GM03348 (cell line): ENCODE results near the gene CRHBP.
"Not testable (repeated sequence)": the region's sequence is repeated elsewhere in the genome, so short reads cannot be mapped to it uniquely, and the experiment has no call there.

Experiments used
- DNase-seq: peaks from one replicate; pipeline ENCODE4 v3.0.0; 2012; ENCODE audit warnings: low spot score

The CRHBP gene, protein sequence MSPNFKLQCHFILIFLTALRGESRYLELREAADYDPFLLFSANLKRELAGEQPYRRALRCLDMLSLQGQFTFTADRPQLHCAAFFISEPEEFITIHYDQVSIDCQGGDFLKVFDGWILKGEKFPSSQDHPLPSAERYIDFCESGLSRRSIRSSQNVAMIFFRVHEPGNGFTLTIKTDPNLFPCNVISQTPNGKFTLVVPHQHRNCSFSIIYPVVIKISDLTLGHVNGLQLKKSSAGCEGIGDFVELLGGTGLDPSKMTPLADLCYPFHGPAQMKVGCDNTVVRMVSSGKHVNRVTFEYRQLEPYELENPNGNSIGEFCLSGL

DNA sequence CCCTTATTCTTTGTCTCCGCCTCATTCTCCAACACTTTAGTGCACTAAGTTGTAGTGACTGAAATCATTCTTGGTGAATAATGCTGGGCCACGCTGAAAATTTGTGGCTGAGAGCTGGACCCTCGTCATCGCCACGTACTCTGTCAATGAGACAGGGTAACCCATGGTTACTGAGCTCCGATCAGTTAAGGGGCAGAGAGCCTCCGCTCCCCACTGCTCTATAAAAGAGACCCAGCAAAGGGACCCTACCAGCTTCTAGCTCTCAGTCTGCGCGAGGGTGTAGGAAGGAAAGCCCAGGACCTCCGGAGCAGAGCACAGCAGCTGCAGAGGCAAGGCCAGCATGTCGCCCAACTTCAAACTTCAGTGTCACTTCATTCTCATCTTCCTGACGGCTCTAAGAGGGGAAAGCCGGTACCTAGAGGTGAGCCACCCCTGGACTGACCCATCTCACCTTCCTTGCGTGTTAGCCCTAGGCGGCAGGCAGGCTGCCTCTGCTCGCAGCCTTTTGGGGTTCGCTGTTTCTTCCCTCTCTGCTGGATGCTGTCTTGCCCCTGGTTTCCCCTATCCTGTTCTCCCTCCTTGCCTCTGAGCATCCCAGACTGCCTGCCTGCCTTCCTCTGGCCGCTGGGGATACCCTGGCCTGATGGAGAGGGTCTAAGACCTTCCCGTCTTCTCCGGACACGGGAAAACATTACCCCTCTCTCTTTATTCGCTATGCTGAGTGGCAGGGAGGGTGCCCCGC lies at the start of gene CRHBP:
Gene CRHBP, plus strand, starts transcription at position 251 of the 742 bp plus-strand sequence. Its CDS starts 90 bp downstream, at position 341.
- no peak for DNase-seq

DNA sequence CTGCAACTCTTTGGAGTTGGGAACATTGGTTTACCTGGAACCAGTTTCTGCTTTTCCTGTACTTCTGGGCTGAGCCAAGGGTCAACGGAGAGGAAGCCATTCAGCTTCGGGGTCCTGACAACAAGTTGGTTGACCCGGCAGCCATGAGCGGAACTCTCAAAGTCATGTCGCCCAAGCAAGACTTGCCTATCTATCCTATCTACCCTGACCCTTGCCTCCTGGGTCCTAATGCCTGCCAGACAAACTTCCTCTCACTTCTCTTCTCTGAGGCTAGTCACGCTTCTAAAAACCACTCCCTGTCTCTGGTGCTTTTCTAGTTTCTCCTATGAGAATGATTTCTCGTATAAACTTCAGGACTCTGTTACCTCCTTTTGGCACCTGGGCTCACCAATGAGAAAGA lies 44.7 kb upstream of the CRHBP start:
- no peak for DNase-seq

DNA sequence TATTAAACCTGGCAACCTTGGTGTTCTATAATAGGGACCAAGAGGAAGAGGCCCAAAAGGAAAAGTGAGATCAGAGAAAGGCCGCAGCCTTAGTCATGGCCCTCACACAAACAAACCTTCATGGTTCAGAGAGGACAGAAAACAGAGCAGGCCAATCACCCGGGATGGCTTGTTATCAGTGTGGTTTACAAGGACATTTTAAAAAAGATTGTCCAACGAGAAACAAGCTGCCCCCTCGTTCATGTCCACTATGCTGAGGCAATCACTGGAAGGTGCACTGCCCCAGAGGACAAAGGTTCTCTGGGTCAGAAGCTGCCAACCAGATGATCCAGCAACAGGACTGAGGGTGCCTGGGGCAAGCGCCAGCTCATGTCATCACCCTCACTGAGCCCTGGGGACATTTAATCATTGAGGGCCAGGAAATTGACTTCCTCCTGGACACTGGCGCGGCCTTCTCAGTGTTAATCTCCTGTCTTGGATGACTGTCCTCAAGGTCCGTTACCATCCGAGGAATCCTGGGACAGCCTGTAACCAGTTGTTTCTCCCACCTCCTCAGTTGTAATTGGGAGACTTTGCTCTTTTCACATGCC lies 42.4 kb upstream of the CRHBP start:
- not testable (repeated sequence) for DNase-seq

DNA sequence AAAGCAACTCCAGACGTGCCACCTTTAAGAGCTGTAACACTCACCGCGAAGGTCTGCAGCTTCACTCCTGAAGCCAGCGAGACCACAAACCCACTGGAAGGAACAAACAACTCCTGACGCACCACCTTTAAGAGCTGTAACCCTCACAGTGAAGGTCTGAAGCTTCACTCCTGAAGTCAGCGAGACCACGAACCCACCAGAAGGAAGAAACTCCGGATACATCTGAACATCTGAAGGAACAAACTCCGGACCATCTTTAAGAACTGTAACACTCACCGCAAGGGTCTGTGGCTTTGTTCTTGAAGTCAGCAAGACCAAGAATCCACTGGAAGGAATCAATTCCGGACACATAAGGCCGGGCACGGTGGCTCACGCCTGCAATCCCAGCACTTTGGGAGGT lies 38.2 kb upstream of the CRHBP start:
- not testable (repeated sequence) for DNase-seq

DNA sequence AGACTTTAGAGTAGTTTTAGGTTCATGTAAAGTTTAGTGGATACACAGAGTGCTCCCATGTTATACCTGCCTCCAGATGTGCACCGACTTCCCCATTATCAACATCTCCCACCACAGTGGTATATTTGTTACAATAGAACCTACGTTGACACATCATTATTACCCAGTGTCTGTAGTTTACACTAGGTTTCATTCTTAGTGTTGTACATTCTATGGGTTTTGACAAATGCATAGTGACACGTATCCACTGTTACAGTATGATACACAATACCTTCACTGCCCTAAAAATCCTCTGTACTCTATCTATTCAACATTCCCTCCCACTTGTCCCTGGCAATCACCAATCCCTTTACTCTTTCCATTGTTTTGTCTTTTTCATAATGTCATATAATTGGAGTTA lies 34.3 kb upstream of the CRHBP start:
- no peak for DNase-seq

DNA sequence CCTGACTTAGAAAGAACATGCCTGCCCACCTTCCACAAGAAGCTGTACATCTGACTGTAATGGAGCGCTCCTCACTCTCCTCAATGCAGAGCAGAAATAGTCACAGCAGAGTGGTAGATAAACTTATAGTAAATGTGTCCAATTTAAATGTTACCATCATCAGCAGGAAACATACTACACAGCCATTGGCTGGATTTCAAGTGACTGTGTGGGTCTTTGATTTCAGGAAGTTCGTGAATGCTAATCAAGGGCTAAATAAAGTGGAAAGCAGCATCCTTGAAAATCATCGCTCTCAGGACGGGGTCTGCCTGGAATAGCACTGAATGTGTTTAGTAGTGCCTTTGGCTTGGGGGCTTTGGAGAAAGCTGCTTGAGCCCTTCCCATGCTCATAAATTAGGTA lies 32.4 kb upstream of the CRHBP start:
- DNase-seq, result no peak

DNA sequence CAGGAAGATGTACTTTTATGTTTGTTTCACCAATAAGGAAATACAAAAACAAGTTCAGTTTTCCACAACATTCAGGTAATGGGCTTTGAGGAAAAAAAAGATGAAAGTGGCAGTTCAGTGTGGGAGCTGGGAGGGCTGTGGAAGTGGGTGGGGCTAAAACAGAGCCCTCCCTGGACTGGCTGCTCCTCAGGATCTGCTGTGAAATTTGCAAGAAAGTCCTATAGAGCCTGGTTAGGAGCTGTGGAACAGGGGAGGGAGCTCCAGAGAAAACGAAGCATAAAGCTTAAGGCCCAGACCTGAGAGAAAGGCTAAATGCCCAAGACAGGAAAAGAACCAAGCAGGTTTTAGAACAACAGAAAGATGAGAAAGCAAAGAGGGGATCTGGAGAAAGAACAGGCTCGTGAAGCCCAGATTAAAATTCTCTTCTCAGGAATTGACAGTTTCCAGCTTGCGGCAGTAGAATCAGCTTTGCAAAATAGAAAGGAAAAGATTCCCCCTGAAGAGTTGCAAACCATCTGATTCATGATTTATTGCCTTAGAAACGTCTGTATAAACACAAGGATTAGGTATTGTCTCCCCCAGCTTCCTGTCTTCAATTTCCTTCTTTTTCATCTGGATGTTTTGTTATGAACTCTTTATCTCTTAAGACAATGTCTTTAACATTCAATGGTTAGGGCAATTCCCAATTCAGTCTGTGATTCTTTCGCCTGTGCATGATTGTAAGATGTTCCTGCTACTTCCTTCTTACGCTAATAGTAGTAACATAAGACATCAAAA lies 26.3 kb upstream of the CRHBP start:
- no peak for DNase-seq

DNA sequence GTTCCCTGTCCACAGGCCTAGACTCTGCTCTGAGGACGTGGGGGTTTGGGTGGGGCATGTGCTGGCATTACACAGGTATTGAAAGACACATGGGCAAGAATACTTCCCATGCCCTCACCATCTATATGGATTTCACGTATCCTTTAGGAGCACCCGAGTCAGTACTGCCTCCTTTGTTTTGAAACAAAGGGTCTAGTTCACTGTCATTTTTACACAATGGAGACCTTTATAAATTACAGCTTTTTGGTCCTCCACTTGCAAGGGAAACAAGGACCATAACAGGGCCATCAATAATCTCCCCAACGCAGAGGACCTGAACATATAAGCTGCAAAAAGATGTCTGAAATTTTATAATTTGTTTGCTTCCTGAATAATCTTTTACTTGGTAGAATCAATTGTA lies 24.9 kb upstream of the CRHBP start:
- DNase-seq, result no peak

DNA sequence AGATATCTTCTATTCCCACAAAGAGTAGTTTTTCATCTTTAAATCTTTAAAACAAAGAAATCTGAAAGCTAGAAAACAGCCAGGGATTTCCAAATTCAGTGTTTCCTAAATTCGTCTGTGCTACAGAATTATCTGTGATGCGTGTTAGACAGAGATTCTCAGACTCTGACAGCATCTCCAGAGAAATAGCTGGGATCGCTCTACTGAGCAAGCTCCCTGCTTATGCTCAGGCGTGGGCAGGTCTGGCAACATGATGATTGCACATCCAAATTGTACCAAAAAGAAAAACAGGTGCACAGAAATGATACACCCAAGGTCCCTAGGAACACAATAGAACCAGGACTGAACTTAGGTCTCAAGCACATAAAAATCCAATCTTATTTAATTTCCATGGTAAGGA lies 22.8 kb upstream of the CRHBP start:
- no peak for DNase-seq

DNA sequence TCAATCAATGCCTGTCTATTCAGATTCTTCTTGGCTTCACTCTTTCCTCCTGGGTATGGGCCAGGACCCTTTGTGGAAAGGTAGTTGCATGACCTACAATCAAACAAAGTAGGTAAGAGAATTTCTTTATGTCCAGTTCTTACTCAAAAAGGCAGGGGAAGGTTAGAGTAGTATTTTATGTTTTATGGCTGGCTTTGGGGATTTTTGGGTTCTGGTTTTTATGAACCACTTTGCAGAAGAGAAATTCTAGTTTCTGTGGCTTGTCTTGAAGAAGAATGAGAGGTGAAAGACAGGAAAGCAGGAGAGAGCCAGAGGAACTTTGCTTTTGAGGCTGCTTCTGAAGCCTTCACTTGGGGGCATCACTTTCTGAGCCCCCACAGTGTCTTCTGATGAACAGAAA lies 14.7 kb upstream of the CRHBP start:
- DNase-seq, result no peak

DNA sequence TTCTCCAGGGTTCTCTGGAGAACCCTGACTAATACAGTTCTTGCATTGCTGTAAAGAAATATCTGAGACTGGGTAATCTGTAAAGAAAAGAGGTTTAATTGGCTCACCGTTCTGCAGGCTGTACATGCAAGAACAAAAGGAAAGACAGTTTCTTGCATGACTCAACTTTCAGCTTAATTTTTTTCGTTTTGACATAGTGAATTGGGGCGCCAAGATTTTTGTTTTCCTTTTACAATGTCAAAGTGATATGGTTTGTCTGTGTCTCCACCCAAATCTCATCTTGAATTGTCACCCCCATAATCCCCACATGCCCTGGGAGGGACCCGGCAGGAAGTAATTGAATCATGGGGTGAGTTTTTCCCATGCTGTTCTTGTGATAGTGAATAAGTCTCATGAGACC lies 11.8 kb upstream of the CRHBP start:
- no peak for DNase-seq

DNA sequence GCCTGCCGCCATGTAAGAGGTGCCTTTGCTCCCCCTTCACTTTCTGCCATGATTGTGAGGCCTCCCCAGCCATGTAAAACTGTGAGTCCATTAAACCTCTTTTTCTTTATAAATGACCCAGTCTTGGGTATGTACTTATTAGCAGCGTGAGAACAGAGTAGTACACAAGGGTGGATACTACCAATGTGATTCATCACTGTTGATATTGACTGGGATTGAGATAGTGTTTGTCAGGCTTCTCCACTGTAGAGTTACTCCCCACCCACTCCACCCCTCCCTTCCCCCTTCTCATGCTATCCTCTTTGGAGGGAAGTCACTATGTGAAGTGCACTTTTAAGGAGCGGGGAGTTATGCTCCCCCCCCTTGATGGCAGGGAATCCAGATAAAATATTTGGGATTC lies 11.4 kb upstream of the CRHBP start:
- DNase-seq, result no peak

DNA sequence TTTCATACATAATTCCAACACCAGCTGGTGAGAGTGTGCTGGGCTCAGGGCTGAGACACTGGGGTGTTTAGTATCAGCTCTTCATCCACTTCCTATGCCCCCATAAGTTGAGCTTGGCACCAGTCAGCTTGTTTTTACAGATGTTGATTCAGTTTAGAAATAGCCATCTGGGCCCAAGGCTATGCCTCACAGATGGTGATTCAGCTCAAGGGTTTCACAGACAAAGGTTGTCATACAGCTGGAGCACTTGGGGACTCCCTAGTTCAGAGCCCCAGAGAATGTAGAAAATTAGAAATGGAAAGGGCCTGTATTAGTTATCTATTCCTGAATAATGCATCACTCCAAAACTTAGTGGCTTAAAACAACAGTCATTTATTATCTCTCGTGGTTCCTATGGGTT lies 10.3 kb upstream of the CRHBP start:
- DNase-seq, result no peak

DNA sequence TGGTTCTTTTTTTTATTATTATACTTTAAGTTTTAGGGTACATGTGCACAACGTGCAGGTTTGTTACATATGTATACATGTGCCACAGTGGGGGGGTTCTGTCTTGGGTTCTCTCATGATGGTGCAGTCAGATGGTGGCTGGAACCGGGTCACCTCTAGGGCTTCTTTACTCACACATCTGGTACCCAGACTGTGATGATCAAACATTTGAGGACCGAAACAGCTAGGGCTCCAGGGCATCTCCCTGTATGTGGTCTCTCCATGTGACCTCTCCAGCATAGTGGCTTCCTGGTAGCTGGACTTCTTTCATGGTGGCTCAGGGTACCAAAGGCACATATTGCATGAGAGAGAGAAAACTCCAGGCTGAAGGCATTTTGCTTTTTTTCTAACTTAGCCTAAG lies 9.8 kb upstream of the CRHBP start:
- no peak for DNase-seq

DNA sequence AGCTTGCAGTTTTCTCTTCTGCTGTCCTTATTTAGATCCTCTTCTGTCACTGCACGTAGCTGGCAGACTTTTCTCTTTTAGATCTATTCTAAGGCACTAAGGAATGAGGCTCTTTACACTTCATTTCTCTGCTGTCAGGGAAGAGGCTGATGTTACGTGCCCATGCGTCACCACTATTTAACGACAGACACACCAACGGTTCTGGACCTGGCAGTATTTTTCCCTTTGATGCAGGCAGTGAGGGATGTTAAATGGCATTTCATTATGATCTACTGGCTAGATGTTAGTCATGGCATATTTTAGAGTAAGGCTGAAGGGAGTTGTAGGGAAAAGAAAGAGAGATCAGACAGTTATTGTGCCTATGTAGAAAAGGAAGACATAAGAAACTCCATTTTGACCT lies 8.2 kb upstream of the CRHBP start:
- no peak for DNase-seq

DNA sequence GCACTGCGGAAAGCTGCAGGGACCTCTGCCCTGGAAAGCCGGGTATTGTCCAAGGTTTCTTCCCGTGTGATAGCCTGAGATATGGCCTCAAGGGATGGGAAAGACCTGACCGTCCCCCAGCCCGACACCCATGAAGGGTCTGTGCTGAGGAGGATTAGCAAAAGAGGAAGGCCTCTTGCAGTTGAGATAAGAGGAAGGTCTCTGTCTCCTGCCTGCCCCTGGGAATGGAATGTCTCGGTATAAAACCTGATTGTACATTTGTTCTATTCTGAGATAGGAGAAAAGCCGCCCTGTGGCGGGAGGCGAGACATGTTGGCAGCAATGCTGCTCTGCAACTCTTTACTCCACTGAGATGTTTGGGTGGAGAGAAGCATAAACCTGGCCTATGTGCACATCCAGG lies 7.6 kb upstream of the CRHBP start:
- DNase-seq, result not testable (repeated sequence)

DNA sequence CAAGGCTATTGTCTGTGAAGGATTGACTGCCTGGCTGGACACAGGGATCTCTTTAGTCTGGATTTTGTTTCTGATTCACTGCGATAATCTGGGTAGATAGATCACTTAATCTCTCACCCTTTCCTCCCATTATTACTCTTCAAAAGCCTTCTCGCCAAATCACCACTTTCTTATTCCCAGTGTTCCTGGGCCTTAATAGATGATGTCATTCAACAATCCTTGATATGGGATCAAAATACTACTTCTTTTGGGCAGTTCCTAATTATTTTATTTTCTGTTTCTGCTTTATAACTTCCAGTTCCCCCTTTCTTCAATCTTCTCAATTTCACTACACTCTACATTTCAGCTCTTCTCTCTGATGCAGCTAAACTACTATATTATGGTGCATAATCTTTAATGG lies 6.8 kb upstream of the CRHBP start:
- no peak for DNase-seq

DNA sequence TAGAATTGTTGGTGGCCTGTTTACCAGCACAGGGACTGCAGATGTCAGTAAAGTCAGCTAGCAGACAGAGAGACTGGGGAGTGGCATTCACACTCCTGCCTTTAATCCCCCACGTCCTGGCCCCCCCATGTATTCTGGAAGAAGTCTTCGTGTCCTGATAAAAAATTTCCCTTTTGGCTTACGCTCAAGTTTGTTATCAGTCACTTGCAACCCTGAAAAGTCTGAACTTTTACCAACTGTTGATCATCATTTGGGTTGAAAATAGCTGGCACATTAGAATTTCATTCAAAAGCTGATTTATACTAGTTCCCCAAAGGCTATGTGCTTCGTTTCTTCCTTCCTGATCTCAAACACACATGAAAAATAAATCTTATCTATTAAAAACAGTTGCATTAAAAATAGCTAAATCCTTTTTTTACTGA lies 5.8 kb upstream of the CRHBP start:
- no peak for DNase-seq

DNA sequence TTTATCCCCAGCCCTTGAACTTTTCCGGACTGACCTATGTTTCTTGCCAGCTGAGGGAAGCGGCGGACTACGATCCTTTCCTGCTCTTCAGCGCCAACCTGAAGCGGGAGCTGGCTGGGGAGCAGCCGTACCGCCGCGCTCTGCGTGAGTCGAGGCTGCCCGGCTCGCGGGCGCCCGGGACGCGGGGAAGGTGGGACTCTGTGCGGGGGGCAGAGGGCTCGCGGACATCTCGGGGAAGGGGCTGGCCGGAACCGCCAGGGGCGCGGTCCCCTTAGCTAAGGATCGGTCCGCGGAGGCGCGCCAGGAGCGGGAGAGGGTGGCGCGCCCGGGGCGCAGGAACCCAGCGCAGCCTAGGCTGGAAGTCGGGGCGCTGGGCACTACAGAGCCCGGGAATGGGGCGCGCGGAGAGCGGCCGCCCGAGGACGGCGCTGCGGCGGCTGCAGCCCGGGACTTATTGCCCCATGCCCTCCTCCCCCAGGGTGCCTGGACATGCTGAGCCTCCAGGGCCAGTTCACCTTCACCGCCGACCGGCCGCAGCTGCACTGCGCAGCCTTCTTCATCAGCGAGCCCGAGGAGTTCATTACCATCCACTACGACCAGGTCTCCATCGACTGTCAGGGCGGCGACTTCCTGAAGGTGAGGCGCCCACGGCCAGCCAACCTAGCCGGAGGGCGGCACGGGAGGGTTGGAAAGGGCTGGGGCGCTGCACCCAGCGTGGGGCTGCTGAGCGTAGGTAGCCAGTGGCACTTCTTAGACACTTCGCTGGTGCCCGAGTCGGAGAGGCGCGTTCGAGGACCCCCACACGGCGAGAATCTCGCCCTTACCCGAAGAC lies 922 bp downstream of the CRHBP start:
- no peak for DNase-seq

DNA sequence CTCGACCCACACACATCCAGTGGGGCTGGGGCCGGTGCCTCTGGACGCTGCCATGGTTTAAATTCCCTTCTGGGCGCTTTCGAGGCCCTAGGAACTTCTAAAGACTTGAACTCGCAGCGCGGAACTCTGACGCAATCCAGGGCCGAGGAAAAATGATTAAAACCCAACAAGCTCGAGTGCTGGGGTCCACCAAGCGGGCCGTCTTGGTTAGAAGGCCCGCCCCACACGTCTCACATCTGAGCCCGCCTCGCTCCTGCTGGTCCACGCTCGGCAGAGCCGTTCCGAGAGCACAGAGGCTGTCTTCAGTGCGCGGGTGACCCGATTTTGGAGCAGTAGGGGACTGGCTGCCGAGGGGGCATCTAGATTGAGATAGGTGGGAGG lies 1.5 kb downstream of the CRHBP start:
- no peak for DNase-seq

DNA sequence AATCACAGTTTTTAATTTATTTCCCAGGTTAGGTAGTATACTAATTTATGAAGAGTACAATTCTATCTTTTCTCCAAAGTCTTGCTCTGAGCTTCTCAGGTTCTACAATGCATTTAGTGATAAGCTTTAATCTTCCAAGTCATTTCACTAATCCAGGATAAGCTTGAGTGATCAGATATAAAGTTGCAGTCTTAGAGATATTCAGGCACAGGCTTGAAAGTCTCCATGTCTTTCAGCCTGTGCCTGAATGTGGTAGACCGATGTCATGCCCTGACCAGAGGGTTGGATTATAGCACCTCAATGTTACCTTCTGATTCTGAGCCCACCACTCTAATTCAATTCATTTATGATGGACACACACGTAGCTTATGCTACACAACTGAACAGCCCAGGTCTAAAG lies 3.2 kb downstream of the CRHBP start:
- no peak for DNase-seq
